Duodenal mucosa (tissue), 2 donors: ENCODE data around the gene IGF2.

ENCODE experiments used
- H3K27ac ChIP-seq: one replicate; pipeline ENCODE4 v1.7.0; 2013; ENCODE audit warnings: low read depth, low read length
- H3K27me3 ChIP-seq, 2 donors: one replicate each; pipeline ENCODE4 v1.7.0; 2013; ENCODE audit warnings: low read length in 2 of 2, control low read depth in 1 of 2; ENCODE audit not compliant: insufficient read depth in 2 of 2, control insufficient read depth in 1 of 2
- H3K36me3 ChIP-seq, 2 donors: one replicate each; pipeline ENCODE4 v1.7.0; 2013; ENCODE audit warnings: low read length in 2 of 2, control low read depth in 1 of 2; ENCODE audit not compliant: insufficient read depth in 2 of 2, control insufficient read depth in 1 of 2
- H3K4me1 ChIP-seq, 2 donors: one replicate each; pipeline ENCODE4 v1.7.0; 2013; ENCODE audit warnings: low read length in 2 of 2, control low read depth in 1 of 2; ENCODE audit not compliant: insufficient read depth in 2 of 2, control insufficient read depth in 1 of 2
- H3K4me3 ChIP-seq, 2 donors: one replicate each; pipeline ENCODE4 v1.7.0; 2013; ENCODE audit warnings: low read length in 2 of 2, low read depth in 1 of 2
- H3K9ac ChIP-seq, 2 donors: one replicate each; pipeline ENCODE4 v1.7.0; 2013; ENCODE audit warnings: low read length in 2 of 2, low read depth in 1 of 2
- H3K9me3 ChIP-seq, 2 donors: one replicate each; pipeline ENCODE4 v1.7.0; 2013; ENCODE audit warnings: low read length in 2 of 2, control low read depth in 1 of 2; ENCODE audit not compliant: control insufficient read depth in 1 of 2

Gene IGF2, protein sequence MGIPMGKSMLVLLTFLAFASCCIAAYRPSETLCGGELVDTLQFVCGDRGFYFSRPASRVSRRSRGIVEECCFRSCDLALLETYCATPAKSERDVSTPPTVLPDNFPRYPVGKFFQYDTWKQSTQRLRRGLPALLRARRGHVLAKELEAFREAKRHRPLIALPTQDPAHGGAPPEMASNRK

DNA sequence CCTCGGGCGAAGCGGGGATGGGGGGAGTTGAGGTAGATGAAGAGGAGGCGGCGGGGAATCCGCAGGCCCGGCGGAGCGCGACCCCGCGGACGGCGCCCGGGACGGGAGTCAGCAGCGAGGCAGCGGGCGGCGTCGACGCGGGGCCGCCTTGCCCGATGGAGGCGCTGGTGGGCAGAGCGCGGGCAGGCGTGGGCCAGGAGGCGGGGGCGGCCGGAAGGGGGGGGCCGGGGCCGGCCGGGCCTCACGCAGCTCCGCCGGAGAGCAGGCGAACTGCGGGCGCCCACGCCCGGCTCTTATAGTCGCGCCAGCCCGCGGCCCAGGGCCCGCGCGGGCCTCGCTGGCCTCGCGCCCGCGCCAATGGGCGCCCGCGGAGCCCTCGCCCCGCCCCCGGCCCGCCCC, at the start of gene IGF2:
Gene IGF2, minus strand, starts transcription at position 267 of the 399 bp plus-strand sequence. CDS start 3,866 bp downstream, outside the sequence.
- Histone ChIP-seq H3K27ac (no peak within 1 kb of the TSS), H3K27me3 (peaks cover 56 to 59% of the 10 kb centered on the region in 2 donors), H3K9me3 (no peaks in the 10 kb centered on the region)

DNA sequence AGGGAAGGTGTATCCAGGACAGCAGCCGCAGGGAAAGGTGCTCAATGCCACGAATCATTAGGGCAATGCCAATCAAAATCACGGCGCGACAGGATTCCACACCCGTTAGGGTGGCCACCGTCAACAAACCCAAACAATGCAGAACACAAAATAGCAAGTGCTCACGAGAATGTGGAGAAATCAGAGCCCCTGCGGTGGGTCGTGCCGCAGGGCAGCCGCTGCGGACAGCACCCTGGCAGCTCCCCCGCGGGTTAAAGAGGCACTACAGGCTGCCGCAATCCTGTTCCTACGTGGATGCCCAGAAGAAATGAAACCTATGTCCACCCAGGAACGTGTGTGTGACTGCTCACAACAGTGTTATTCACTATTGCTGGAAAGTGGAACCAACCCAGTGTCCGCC, 49.6 kb upstream of the IGF2 start:
- Histone ChIP-seq H3K36me3 (no peaks in the 10 kb centered on the region), H3K4me3 (no peak overlapping the region), H3K4me1 (peaks cover 0 to 5% of the 10 kb centered on the region in 2 donors), H3K9ac (no peak overlapping the region), H3K27me3 (peaks cover 12 to 52% of the 10 kb centered on the region in 2 donors), H3K9me3 (no peaks in the 10 kb centered on the region), H3K27ac (no peak overlapping the region)

More for the DNA sequence above, at the start of gene IGF2:
- no peak within 1 kb of the TSS for H3K9ac ChIP-seq
- no peaks in the 10 kb centered on the region for H3K36me3 ChIP-seq
- no peak within 1 kb of the TSS for H3K4me3 ChIP-seq
- no peaks in the 10 kb centered on the region for H3K4me1 ChIP-seq

DNA sequence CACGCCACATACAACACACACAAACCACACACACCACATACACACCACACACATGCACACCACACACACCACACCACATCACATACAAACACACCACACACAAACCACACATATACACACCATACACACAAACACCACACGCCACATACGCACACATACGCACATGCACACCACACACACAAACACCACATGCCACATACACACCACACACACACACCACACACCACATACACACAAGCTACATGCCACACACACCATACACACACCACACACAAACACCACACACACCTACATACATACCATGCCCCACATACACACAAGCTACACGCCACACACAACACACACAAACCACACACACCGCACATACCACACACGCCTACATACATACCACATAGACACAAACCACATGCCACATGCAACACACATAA, 48.1 kb upstream of the IGF2 start:
- Histone ChIP-seq H3K9me3 (no peaks in the 10 kb centered on the region), H3K4me3 (no peak overlapping the region), H3K27me3 (peaks cover 12 to 50% of the 10 kb centered on the region in 2 donors), H3K4me1 (peaks cover 0 to 5% of the 10 kb centered on the region in 2 donors), H3K9ac (no peak overlapping the region), H3K36me3 (no peaks in the 10 kb centered on the region), H3K27ac (no peak overlapping the region)

DNA sequence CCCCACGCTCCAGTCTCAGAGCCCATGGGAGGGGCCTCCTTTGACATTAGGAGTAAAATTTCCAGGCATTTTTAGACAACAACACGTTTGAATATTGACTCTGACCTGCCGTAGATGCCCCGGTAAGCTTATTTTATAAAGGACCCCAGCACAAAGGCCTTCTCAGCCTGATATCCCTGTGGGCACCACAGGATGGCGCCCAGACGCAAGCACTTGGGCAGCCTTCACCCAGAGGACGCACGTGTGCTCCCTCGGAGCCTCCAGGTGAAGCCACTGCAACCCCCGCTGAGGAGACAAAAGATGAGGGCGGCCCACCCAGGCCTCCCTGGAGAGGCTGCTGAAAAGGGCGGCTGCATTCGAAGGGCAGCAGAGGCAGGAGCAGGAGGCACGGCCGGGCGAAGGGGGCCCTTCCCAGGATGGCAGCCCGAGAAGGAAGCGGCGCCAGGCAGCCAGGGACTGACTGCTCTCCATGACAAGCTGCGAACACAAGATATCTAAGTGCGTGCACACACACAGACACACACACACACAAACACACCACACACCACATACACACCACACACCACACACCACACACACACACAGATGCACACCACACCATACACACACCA, 47.6 kb upstream of the IGF2 start:
- H3K27me3 ChIP-seq, result peaks cover 12 to 50% of the 10 kb centered on the region in 2 donors
- H3K36me3 ChIP-seq, result no peaks in the 10 kb centered on the region
- no peak overlapping the region for H3K4me3 ChIP-seq
- H3K9me3 ChIP-seq, result no peaks in the 10 kb centered on the region
- H3K4me1 ChIP-seq, result peaks cover 0 to 5% of the 10 kb centered on the region in 2 donors
- H3K27ac ChIP-seq, result no peak overlapping the region
- H3K9ac ChIP-seq, result no peak overlapping the region

DNA sequence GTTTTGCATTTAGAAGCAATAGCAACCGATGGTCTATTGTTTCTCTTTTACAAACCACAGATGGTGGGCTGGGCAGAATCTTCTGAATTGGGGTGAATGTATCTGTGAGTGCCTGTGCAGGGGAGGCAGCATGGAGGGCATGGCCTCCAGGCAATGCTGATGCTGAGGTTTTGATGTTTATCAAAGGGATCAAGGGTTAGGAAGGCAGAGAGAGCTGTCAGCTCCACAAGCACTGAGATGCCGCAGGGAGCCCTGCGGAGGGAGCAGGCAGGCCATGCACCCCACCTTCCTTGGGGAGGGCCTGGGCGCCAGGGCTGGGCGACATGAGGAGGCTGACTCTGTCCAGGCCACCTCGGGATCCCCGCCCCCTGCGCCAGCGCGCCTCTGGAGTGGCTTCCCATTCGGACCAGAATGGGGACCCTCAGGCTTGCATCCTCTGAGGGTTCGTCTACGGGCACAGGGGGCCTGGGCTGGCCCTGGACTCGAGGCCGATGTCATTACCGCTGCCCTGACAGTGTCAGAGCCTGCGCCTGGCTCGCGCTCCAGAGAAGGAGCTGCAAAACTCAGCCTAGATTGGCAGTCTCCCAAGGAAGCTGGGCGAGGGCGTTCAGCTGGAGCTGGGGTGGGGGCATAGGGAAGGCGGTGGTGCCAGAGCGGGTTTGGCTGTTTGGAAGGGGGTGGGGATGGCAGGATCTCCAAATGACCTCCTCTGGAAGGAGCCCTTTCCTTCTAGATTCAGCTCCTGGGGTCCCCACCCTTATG, 46.3 kb upstream of the IGF2 start:
- no peaks in the 10 kb centered on the region for H3K36me3 ChIP-seq
- H3K27ac ChIP-seq, result no peak overlapping the region
- no peaks in the 10 kb centered on the region for H3K9me3 ChIP-seq
- peaks cover 7 to 42% of the 10 kb centered on the region in 2 donors for H3K27me3 ChIP-seq
- no peak overlapping the region for H3K9ac ChIP-seq
- no peaks in the 10 kb centered on the region for H3K4me1 ChIP-seq
- no peak overlapping the region for H3K4me3 ChIP-seq

DNA sequence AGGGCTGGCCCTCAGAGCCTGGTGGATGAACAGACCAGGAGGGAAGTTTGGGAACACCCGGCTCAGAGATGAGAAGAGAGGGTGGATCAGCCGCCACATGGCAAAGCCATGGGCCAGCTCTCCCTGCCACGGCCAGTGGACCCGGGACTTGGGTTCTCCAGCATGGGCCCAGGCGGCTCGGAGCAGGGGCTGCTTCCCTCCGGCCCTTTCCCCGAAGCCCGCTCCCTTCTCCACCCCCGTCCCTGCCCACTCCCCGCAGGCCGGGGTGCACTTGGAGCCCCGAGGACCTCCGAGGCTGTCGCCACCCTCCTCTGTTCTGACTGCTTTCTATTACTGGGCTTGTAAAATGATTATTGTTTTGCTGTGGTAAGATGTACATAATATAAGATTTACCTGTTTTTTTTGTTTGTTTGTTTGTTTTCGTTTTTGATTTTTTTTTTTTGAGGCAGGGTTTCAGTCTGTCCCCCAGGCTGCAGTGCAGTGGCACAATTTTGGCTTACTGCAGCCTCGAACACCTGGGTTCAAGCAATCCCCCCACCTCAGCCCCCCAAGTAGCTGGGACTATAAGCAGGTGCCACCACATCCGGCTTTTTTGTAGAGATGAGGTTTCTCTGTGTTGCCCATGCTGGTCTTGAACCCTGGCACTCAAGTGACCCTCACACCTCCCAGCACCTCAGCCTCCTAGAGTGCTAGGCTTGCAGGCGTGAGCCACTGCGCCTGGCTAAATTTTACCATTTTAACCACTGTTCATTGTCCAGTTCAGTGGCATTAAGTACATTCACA, 43.7 kb upstream of the IGF2 start:
- H3K4me3 ChIP-seq, result no peak overlapping the region
- no peak overlapping the region for H3K27ac ChIP-seq
- H3K36me3 ChIP-seq, result no peaks in the 10 kb centered on the region
- no peak overlapping the region for H3K9ac ChIP-seq
- H3K4me1 ChIP-seq, result no peaks in the 10 kb centered on the region
- peaks cover 5 to 25% of the 10 kb centered on the region in 2 donors for H3K27me3 ChIP-seq
- no peaks in the 10 kb centered on the region for H3K9me3 ChIP-seq

DNA sequence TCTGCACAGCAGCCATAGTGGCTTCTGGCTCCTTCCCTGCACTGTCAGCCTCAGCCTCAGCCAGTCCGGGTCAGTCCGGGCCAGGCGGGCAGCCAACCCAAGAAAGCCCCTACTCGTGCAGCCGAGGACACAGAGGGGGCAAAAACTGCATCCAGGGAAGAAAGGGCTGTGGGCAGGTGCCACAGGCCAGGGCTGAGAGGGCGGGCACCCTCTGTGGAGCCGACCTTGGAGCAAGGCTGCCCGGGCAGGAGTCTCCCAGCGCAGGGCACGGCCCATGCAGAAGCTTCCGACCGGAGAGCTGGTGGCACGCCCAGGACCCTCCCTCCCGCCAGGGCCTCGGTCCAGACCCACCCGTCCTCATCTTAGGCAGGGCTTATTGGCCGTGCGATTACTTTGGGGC, 42.9 kb upstream of the IGF2 start:
- Histone ChIP-seq H3K4me1 (no peaks in the 10 kb centered on the region), H3K27me3 (peaks cover 5 to 20% of the 10 kb centered on the region in 2 donors), H3K9me3 (no peaks in the 10 kb centered on the region), H3K36me3 (no peaks in the 10 kb centered on the region), H3K9ac (no peak overlapping the region), H3K4me3 (no peak overlapping the region), H3K27ac (no peak overlapping the region)

DNA sequence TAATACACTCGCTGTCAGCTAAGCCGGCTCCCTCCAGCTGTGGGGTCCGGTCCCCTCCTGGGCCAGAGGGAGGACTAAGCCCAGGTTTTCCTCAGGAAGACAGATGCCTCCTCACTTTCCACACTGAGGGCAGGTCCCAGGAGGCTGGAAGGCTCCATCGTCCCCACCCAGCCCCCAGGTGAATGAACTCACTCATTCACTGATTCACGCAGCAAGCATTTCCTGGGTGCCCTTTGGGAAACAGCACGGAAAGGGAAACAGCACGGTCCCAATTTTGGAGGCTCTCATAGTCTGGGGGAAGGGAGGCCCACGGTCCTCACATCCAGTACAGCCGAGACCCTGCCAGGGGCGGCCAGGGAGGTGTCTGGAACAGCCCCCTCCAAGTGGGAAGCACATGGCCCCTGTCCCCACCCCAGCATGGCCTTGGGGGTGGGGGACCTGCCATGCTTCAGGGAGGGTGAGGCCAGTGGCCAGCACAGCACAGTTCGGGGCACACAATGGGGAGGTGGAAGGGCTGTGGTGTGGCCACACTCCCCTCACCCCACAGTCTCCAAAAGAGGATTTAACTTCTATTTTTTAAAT, 41.7 kb upstream of the IGF2 start:
- no peaks in the 10 kb centered on the region for H3K9me3 ChIP-seq
- peaks cover 0 to 10% of the 10 kb centered on the region in 2 donors for H3K27me3 ChIP-seq
- no peak overlapping the region for H3K9ac ChIP-seq
- H3K36me3 ChIP-seq, result no peaks in the 10 kb centered on the region
- H3K4me3 ChIP-seq, result no peak overlapping the region
- H3K4me1 ChIP-seq, result no peaks in the 10 kb centered on the region
- H3K27ac ChIP-seq, result no peak overlapping the region

DNA sequence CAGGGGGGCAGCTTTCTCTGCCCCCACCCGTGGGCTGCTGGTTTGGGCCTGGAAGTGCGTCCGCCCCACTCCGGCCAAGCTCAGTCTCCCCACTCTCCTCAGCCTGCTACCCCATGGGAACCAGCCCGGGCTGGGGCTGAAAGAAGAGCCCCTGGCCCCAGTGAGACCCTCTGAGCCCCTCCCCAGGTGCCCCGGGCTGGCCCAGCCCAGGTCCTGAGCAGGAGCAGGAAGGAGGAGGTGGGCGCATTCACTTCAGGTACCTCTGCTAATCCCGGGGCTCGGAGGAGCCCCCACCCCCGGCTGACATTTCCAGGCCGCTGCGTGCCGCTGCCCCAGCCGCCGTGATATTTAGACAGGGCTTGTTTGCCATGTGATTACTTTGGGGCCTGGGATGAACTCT, 41.2 kb upstream of the IGF2 start:
- H3K27me3 ChIP-seq, result peaks cover 0 to 8% of the 10 kb centered on the region in 2 donors
- H3K27ac ChIP-seq, result no peak overlapping the region
- no peak overlapping the region for H3K4me3 ChIP-seq
- H3K36me3 ChIP-seq, result no peaks in the 10 kb centered on the region
- H3K9me3 ChIP-seq, result no peaks in the 10 kb centered on the region
- no peaks in the 10 kb centered on the region for H3K4me1 ChIP-seq
- no peak overlapping the region for H3K9ac ChIP-seq
